Gastrocnemius medialis (tissue), 4 donors: ENCODE measurements around the gene NXNL2. TPM values are rescaled to one million over a fixed set of nuclear protein-coding genes. Genes with fewer than 3 reads are reported as not detected.

Experiments
- ATAC-seq, 2 donors: fragments of 150-250 bp; one replicate each; pipeline ENCODE4 v1.9.1; 2016
- DNase-seq, 2 donors: peaks; one replicate each; pipeline ENCODE4 v3.0.0-alpha.2; 2019
- H3K27ac ChIP-seq, 4 donors: fragments of 200-600 bp; sonication (generic); 1 replicate in 1 of 4; 2 replicates in 3 of 4; pipeline ENCODE4 v1.5.1; 2016 to 2018; ENCODE audit warnings: mild to moderate bottlenecking in 2 of 4, moderate library complexity in 1 of 4
- H3K27me3 ChIP-seq, 3 donors: fragments of 200-600 bp; sonication (generic) in 2 of 3; 1 replicate in 1 of 3; 2 replicates in 2 of 3; pipeline versions ENCODE4 v1.5.1 to v1.6.0; 2016 to 2019; ENCODE audit warnings: mild to moderate bottlenecking in 1 of 3, moderate library complexity in 1 of 3
- H3K36me3 ChIP-seq, 2 donors: fragments of 200-600 bp; sonication (generic) in 1 of 2; one replicate each; pipeline ENCODE4 v1.5.1; 2017 to 2018
- H3K4me1 ChIP-seq, 2 donors: fragments of 200-600 bp; sonication (generic) in 1 of 2; one replicate each; pipeline ENCODE4 v1.5.1; 2016 to 2017; ENCODE audit warnings: mild to moderate bottlenecking in 2 of 2
- H3K4me3 ChIP-seq, 4 donors: fragments of 200-600 bp; sonication (generic) in 3 of 4; 1 replicate in 1 of 4; 2 replicates in 3 of 4; pipeline ENCODE4 v1.5.1; 2016 to 2019; ENCODE audit warnings: mild to moderate bottlenecking in 2 of 4
- H3K9me3 ChIP-seq, 3 donors: fragments of 200-600 bp; sonication (generic) in 2 of 3; 1 replicate in 1 of 3; 2 replicates in 2 of 3; pipeline ENCODE4 v1.5.1; 2016 to 2019
- POLR2A ChIP-seq, 2 donors: fragments of 450-650 bp; IDR thresholded peaks; one replicate each; pipeline ENCODE4 v1.6.1; 2017; ENCODE audit warnings: antibody characterized with exemption in 2 of 2, mild to moderate bottlenecking in 2 of 2, moderate library complexity in 2 of 2
- in situ Hi-C, 4 donors: fragments of 200-750 bp; cut with MboI; loops; one replicate each; pipeline versions ENCODE4 v1.15.0 to v1.8.0; 2017; ENCODE audit warnings: low sequenced_read_pairs in 4 of 4
- intact Hi-C: fragments of 100-400 bp; cut with DNase I; formaldehyde crosslinking; loops from one replicate; pipeline ENCODE4 v1.15.1; 2023; ENCODE audit warnings: low total_unique reads
- total RNA-seq, 4 donors: library from RNA; depleted of rRNA; stranded (reverse); fragments of >200 nt; gene quantifications; one replicate each; pipeline versions ENCODE4 v1.1.0 to v1.2.3, GENCODE V29; 2016
- TF ChIP-seq, protein P1 (sequence below), 5 experiments: fragments of 450-650 bp in 3 of 5; fragments of 200-600 bp in 2 of 5; sonication (generic) in 2 of 5; IDR thresholded peaks in 4 of 5; conservative IDR thresholded peaks in 1 of 5; 1 replicate in 4 of 5; 2 replicates in 1 of 5; pipeline ENCODE4 v1.5.1; 2016 to 2019; ENCODE audit warnings: antibody characterized with exemption in 5 of 5, mild to moderate bottlenecking in 3 of 5, moderate library complexity in 3 of 5

NXNL2 gene
- total RNA-seq, 4 donors from 2014 or later, result not detected

DNA sequence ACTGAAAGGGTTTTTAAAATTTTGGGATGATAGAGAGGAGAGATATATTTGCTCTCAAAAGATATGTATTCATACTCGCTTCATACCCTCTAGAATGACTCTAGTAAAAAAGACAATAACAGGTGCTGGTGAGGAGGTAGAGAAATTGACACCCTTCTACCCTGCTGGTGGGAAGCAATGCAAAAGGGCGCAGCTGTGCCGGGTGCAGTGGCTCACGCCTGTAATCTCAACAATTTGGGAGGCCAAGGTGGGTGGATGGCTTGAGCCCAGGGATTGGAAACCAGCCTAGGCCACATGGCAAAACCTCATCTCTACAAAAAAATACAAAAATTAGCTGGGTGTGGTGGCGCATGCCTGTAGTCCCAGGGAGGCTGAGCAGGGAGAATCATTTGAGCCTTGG is 33.9 kb upstream of the NXNL2 start:
- H3K4me3 ChIP-seq, result no peak overlapping the region
- ATAC-seq, result no peak
- H3K4me1 ChIP-seq, result no peaks in the 10 kb centered on the region
- H3K36me3 ChIP-seq, result no peaks in the 10 kb centered on the region
- intact Hi-C loops (no loop called here), in situ Hi-C loops (no loop called here)
- no peaks in the 10 kb centered on the region for H3K27me3 ChIP-seq
- H3K9me3 ChIP-seq, result no peaks in the 10 kb centered on the region
- TF ChIP-seq, protein P1, sequence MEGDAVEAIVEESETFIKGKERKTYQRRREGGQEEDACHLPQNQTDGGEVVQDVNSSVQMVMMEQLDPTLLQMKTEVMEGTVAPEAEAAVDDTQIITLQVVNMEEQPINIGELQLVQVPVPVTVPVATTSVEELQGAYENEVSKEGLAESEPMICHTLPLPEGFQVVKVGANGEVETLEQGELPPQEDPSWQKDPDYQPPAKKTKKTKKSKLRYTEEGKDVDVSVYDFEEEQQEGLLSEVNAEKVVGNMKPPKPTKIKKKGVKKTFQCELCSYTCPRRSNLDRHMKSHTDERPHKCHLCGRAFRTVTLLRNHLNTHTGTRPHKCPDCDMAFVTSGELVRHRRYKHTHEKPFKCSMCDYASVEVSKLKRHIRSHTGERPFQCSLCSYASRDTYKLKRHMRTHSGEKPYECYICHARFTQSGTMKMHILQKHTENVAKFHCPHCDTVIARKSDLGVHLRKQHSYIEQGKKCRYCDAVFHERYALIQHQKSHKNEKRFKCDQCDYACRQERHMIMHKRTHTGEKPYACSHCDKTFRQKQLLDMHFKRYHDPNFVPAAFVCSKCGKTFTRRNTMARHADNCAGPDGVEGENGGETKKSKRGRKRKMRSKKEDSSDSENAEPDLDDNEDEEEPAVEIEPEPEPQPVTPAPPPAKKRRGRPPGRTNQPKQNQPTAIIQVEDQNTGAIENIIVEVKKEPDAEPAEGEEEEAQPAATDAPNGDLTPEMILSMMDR (IDR thresholded peaks at IDR 0.05 in 4 of 5, conservative IDR thresholded peaks at IDR 0.05 in 1 of 5), result no peak
- TF ChIP-seq POLR2A (IDR thresholded peaks at IDR 0.05), result no peak
- no peak overlapping the region for H3K27ac ChIP-seq
- DNase-seq, result no peak

DNA sequence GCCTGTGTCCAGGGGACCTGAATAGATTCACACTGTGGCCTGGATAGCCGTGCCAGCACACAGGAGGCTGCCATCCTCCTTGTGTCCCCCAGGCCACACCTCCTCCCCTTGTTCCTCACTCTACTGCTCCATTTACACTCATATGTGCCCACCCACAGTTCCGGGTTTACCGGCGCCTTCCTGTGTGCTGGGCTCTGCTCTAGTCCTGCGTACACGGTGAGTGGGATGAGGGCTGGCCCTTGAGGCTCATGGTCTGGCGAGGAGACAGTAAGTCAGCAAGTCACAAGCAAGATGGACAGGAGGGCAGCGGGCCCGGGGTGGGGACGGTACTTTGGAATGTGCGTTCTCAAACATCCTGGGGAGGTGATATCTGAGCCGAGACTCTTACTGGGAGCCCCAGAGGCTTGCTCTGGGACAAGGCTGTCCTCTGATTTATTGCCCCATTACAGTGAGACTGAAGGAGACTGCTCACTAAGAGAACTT is 32.4 kb upstream of the NXNL2 start:
- ATAC-seq, result no peak
- no peak overlapping the region for H3K4me3 ChIP-seq
- no peak for DNase-seq
- no peaks in the 10 kb centered on the region for H3K36me3 ChIP-seq
- in situ Hi-C loops (no loop called here), intact Hi-C loops (no loop called here)
- H3K9me3 ChIP-seq, result no peaks in the 10 kb centered on the region
- H3K27ac ChIP-seq, result no peak overlapping the region
- TF ChIP-seq, protein P1 (IDR thresholded peaks at IDR 0.05 in 4 of 5, conservative IDR thresholded peaks at IDR 0.05 in 1 of 5), result no peak
- no peak for TF ChIP-seq POLR2A (IDR thresholded peaks at IDR 0.05)
- no peaks in the 10 kb centered on the region for H3K4me1 ChIP-seq
- no peaks in the 10 kb centered on the region for H3K27me3 ChIP-seq

DNA sequence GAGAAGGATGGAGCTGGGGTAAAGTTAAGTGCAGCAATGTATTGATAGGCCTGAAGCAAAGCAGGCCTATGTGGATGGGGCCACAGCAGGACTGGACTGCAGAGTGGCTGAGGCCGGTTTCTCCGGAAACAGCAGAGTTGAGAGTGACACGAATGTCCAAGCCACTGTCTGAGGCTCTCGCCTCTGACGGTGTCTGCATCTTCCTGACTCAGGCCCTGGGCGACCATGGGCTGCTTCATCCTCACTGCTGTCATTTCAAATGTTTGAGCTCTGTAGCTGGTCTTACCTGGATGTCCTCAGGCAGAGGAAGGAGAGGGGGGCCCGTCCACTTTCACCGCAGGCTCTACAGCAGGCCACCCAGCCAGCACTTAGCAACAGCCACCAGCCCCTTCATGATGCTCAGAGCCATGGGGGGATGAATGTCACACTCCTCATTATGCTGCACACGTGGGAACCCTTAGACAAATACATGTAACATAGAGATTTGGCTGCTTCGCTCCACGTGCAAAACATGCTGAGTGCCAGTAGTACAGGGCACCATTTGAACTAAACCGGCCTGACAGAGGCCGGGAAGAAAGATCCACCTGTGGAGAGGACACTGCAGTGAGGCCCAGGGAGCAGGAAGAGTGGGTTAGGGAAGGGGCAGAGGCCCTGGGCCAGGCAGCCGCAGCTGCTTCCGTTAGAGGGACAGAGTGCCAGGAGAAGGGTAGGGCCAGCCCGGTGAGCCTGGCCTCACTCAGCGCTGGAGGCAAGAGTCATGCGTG is 31.7 kb upstream of the NXNL2 start:
- in situ Hi-C loops, result no loop called here
- Histone ChIP-seq H3K9me3 (no peaks in the 10 kb centered on the region), H3K27me3 (no peaks in the 10 kb centered on the region), H3K27ac (no peak overlapping the region), H3K36me3 (no peaks in the 10 kb centered on the region), H3K4me1 (no peaks in the 10 kb centered on the region), H3K4me3 (no peak overlapping the region)
- TF ChIP-seq, protein P1 (IDR thresholded peaks at IDR 0.05 in 4 of 5, conservative IDR thresholded peaks at IDR 0.05 in 1 of 5), result no peak
- no peak for TF ChIP-seq POLR2A (IDR thresholded peaks at IDR 0.05)
- intact Hi-C loops, result no loop called here
- ATAC-seq, result no peak
- no peak for DNase-seq

DNA sequence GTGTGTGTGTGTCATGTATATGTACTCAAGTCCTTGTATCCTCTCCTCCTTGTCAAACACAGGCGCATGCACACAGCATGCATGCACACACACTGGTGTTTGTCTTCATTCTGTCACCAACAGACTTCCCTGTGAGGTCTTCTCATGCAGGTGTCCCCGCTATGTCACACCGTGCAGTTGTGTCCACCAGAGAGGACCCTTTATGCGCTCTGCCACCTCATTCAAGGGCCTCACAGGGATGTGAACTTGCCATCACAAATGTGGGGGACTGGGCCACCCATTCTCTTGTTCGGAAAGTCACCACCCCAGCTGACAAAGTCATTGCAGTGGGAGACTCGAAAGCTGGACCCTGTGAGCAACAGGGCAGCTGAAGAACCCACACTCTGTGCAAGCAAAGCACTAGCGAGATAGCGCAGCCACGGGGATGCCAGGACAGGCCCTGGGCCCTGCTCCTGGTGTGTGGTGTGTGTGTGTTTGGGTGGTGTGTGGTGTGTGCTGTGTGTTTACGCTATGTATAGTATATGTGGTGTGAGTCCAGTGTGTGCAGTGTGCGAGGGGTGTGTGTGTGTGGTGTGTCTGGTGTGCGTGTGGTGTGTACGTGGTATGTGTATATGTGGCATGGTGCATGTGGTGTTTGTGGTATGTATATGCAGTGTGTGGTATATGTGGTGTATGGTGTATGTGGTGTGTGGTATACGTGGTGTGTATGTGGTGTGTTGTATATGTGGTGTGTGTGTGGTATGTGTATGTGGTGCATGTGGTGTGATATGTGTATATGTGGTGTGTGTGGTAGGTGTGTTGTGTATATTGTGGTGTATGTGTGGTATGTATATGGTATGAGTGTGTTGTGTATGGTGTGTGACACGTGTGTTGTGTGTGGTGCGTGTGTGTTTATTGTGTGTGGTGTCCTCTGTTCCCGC is 30.9 kb upstream of the NXNL2 start:
- ATAC-seq, result no peak
- in situ Hi-C loops, result no loop called here

More for the DNA sequence above, 30.9 kb upstream of the NXNL2 start:
- Histone ChIP-seq H3K4me1 (no peaks in the 10 kb centered on the region), H3K27ac (no peak overlapping the region), H3K27me3 (no peaks in the 10 kb centered on the region), H3K4me3 (no peak overlapping the region), H3K9me3 (no peaks in the 10 kb centered on the region), H3K36me3 (no peaks in the 10 kb centered on the region)
- intact Hi-C loops, result no loop called here
- TF ChIP-seq POLR2A (IDR thresholded peaks at IDR 0.05), result no peak
- TF ChIP-seq, protein P1 (IDR thresholded peaks at IDR 0.05 in 4 of 5, conservative IDR thresholded peaks at IDR 0.05 in 1 of 5), result no peak
- DNase-seq, result no peak
